ENCODE results near the gene CDC42EP2. TPM values are rescaled to one million over a fixed set of nuclear protein-coding genes. Genes with fewer than 3 reads are reported as not detected.

The CDC42EP2 gene
- total RNA-seq, 2 experiments from 2014 or later, result 0.96 TPM; not detected in 1

DNA sequence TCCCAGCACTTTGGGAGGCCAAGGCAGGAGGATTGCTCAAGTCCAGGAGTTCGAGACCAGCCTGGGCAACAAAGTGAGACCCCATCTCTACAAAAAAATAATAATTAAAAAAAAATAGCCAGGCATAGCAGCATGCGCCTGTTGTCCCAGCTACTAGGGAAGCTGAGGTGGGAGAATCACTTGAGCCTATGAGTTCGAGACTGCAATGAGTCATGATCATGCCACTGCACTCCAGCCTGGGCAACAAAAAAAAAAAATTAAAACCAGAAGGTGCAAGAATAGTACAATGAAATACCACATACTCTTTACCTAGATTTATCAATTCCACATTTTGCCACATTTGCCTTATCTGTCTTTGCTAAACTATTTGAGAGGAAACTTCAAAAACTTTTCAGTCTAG, 27.2 kb downstream of the CDC42EP2 start:
- H3K4me1 Mint-ChIP-seq (ENCODE audit: low read depth), result peaks cover 24% of the 10 kb centered on the region
- peaks cover 85% of the 10 kb centered on the region for H3K36me3 Mint-ChIP-seq (ENCODE audit: low read depth)
- H3K27me3 ChIP-seq (ENCODE audit: control insufficient read depth in 1 of 2, insufficient read depth in 2 of 2, low read length in 2 of 2), result no peaks in the 10 kb centered on the region
- no peaks in the 10 kb centered on the region for H3K9me3 Mint-ChIP-seq
- no peak overlapping the region for H3K27ac ChIP-seq (ENCODE audit: low read depth in 1 of 2, low read length in 2 of 2)
- no peak overlapping the region for H3K4me3 ChIP-seq (ENCODE audit: low read length)
- CTCF ChIA-PET, result interaction anchor here (0.9 kb wide), 1 partner anchor 14 kb away, joined by 3 read pairs; no protein-coding TSS in a partner anchor
- H3K36me3 ChIP-seq (ENCODE audit: insufficient read depth, low read length), result peaks cover 73% of the 10 kb centered on the region
- TF ChIP-seq, protein P1, sequence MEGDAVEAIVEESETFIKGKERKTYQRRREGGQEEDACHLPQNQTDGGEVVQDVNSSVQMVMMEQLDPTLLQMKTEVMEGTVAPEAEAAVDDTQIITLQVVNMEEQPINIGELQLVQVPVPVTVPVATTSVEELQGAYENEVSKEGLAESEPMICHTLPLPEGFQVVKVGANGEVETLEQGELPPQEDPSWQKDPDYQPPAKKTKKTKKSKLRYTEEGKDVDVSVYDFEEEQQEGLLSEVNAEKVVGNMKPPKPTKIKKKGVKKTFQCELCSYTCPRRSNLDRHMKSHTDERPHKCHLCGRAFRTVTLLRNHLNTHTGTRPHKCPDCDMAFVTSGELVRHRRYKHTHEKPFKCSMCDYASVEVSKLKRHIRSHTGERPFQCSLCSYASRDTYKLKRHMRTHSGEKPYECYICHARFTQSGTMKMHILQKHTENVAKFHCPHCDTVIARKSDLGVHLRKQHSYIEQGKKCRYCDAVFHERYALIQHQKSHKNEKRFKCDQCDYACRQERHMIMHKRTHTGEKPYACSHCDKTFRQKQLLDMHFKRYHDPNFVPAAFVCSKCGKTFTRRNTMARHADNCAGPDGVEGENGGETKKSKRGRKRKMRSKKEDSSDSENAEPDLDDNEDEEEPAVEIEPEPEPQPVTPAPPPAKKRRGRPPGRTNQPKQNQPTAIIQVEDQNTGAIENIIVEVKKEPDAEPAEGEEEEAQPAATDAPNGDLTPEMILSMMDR (IDR thresholded peaks at IDR 0.05), result no peak
- no peak for ATAC-seq (ENCODE audit: poor library complexity)
- H3K4me3 Mint-ChIP-seq, result no peak overlapping the region
- intact Hi-C loops (cut with DNase I, micrococcal nuclease), result no loop called here
- POLR2A ChIA-PET, result no interaction called here
- H3K27me3 Mint-ChIP-seq, result no peaks in the 10 kb centered on the region
- H3K27ac Mint-ChIP-seq, result no peak overlapping the region
- no peak for DNase-seq
- no peaks in the 10 kb centered on the region for H3K9me3 ChIP-seq (ENCODE audit: control insufficient read depth in 1 of 2, insufficient read depth in 1 of 2, low read length in 2 of 2)
- peaks cover 8% of the 10 kb centered on the region for H3K4me1 ChIP-seq (ENCODE audit: insufficient read depth, low read length)

DNA sequence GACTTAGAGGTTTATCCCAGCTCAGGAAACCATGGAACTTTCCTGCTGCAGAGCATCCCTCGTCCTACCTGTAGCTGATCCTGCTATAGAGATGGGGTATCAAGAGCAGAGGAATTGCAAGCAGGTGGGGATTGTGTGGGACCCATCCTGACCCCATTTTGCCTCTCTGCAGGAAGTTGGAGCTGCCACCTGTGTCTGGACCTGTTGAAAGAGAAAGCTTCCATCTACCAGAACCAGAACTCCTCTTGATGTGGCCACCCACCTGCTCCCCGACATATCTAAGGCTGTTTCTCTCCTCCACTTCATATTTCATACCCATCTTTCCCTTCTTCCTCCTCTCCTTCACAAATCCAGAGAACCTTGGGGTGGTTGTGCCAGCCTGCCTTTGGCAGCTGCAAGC, 36.8 kb downstream of the CDC42EP2 start:
- Histone ChIP-seq H3K27ac (ENCODE audit: low read depth in 1 of 2, low read length in 2 of 2) (no peak overlapping the region), H3K36me3 (ENCODE audit: insufficient read depth, low read length) (peaks cover 59% of the 10 kb centered on the region), H3K4me1 (ENCODE audit: insufficient read depth, low read length) (peaks cover 20% of the 10 kb centered on the region), H3K27me3 (ENCODE audit: control insufficient read depth in 1 of 2, insufficient read depth in 2 of 2, low read length in 2 of 2) (no peaks in the 10 kb centered on the region), H3K9me3 (ENCODE audit: control insufficient read depth in 1 of 2, insufficient read depth in 1 of 2, low read length in 2 of 2) (no peaks in the 10 kb centered on the region), H3K4me3 (ENCODE audit: low read length) (no peak overlapping the region)
- ChIA-PET POLR2A (interaction anchor here (0.8 to 2.0 kb wide), 3 partner anchors 19 to 222 kb away, joined by 3 to 10 read pairs (median 3); no protein-coding TSS in a partner anchor), CTCF (interaction anchor here (0.6 to 2.2 kb wide), 4 partner anchors 22 to 188 kb away, joined by 3 to 10 read pairs (median 4); no protein-coding TSS in a partner anchor)
- TF ChIP-seq, protein P1 (IDR thresholded peaks at IDR 0.05), result no peak
- intact Hi-C loops (cut with DNase I, micrococcal nuclease), result no loop called here
- no peak for DNase-seq
- peak overlapping the region; percentile 11 for H3K27ac Mint-ChIP-seq
- H3K9me3 Mint-ChIP-seq, result no peaks in the 10 kb centered on the region
- H3K36me3 Mint-ChIP-seq (ENCODE audit: low read depth), result peaks cover 62% of the 10 kb centered on the region
- H3K4me1 Mint-ChIP-seq (ENCODE audit: low read depth), result peaks cover 18% of the 10 kb centered on the region
- no peaks in the 10 kb centered on the region for H3K27me3 Mint-ChIP-seq
- H3K4me3 Mint-ChIP-seq, result no peak overlapping the region
- no peak for ATAC-seq (ENCODE audit: poor library complexity)

DNA sequence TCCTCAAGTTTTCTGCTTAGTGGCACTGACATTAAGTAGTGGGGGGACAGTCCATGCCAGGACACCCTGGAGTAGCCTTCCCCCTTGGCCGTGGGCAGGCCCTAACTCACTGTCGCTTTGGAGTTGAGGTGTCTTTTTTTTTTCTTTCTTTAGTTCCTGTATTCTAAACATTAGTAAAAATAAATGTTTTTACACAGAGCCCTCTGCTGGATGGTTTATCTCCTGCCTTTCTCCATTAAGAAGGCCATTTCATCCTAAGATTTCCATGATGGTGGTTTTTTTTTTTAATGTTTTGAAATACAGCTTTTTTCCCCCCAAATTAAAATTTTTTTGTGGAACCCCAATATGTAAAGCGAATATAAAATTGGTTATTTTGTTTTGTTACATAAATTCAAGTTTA, 38.1 kb downstream of the CDC42EP2 start:
- Histone ChIP-seq H3K4me1 (ENCODE audit: insufficient read depth, low read length) (peaks cover 20% of the 10 kb centered on the region), H3K9me3 (ENCODE audit: control insufficient read depth in 1 of 2, insufficient read depth in 1 of 2, low read length in 2 of 2) (no peaks in the 10 kb centered on the region), H3K27ac (ENCODE audit: low read depth in 1 of 2, low read length in 2 of 2) (no peak overlapping the region), H3K36me3 (ENCODE audit: insufficient read depth, low read length) (peaks cover 48% of the 10 kb centered on the region), H3K4me3 (ENCODE audit: low read length) (no peak overlapping the region), H3K27me3 (ENCODE audit: control insufficient read depth in 1 of 2, insufficient read depth in 2 of 2, low read length in 2 of 2) (no peaks in the 10 kb centered on the region)
- Mint-ChIP-seq H3K27me3 (no peaks in the 10 kb centered on the region), H3K4me3 (peak overlapping the region; percentile 85), H3K9me3 (no peaks in the 10 kb centered on the region), H3K4me1 (ENCODE audit: low read depth) (peaks cover 18% of the 10 kb centered on the region), H3K27ac (peak overlapping the region; percentile 31), H3K36me3 (ENCODE audit: low read depth) (peaks cover 56% of the 10 kb centered on the region)
- ATAC-seq (ENCODE audit: poor library complexity) (no peak), DNase-seq (no peak)
- intact Hi-C loops (cut with DNase I, micrococcal nuclease), result no loop called here
- ChIA-PET CTCF (interaction anchor here (0.9 to 1.4 kb wide), 4 partner anchors 14 to 37 kb away, joined by 3 to 6 read pairs (median 4); no protein-coding TSS in a partner anchor), POLR2A (interaction anchor here (1.1 to 2.6 kb wide), 2 partner anchors 19 to 21 kb away, joined by 3 to 13 read pairs; partner anchors contain the start of gene DPF2)
- TF ChIP-seq, protein P1 (IDR thresholded peaks at IDR 0.05), result no peak

Data from CD4-positive, alpha-beta T cell (primary cell).